GM13976 (cell line): ENCODE measurements around the gene GATAD2A.

Experiments
- DNase-seq: peaks from one replicate; pipeline ENCODE4 v3.0.0; 2012; ENCODE audit warnings: low spot score
- CTCF ChIP-seq: IDR thresholded peaks from 2 replicates; pipeline ENCODE4 v1.5.1; 2012; ENCODE audit warnings: borderline replicate concordance, mild to moderate bottlenecking; ENCODE audit not compliant: insufficient read depth; ENCODE audit errors: extremely low read depth, missing control alignments, control extremely low read depth
- in situ Hi-C: fragments of 300-500 bp; cut with MboI; formaldehyde crosslinking; loops from one replicate; pipeline ENCODE4 v1.12.0; 2022; ENCODE audit warnings: low sequenced_read_pairs, mixed read lengths, inconsistent platforms; ENCODE audit not compliant: unreplicated experiment

The GATAD2A gene

GRCh38 chr19:19482809-19483596, 77.5 kb downstream of the GATAD2A start:
- no peak for TF ChIP-seq CTCF
- no peak for DNase-seq
- in situ Hi-C loops = loop anchor here (10.0 to 25.0 kb wide), 2 partner anchors 88 to 296 kb away; partner anchors contain the start of genes BORCS8 and RFXANK

GRCh38 chr19:19485161-19485997, 79.9 kb downstream of the GATAD2A start:
- in situ Hi-C loops = loop anchor here (10.0 to 25.0 kb wide), 2 partner anchors 91 to 298 kb away; partner anchors contain the start of genes BORCS8 and RFXANK
- no peak for TF ChIP-seq CTCF
- no peak for DNase-seq

GRCh38 chr19:19485998-19486290, 80.5 kb downstream of the GATAD2A start:
- no peak for DNase-seq
- in situ Hi-C loops = loop anchor here (10.0 to 25.0 kb wide), 2 partner anchors 91 to 299 kb away; partner anchors contain the start of genes BORCS8 and RFXANK

GRCh38 chr19:19486343-19487076, 81.0 kb downstream of the GATAD2A start:
- DNase-seq = no peak
- TF ChIP-seq CTCF = no peak
- in situ Hi-C loops = loop anchor here (10.0 to 25.0 kb wide), 2 partner anchors 92 to 299 kb away; partner anchors contain the start of genes BORCS8 and RFXANK

More at GRCh38 chr19:19485998-19486290, 80.5 kb downstream of the GATAD2A start:
- TF ChIP-seq CTCF = no peak

- DNase-seq = no peak
- in situ Hi-C loops = loop anchor here (10.0 to 25.0 kb wide), 2 partner anchors 93 to 300 kb away; partner anchors contain the start of genes BORCS8 and RFXANK
- TF ChIP-seq CTCF = no peak
These were observed 81.8 kb downstream of the GATAD2A start for GRCh38 chr19:19487077-19487949.
